Stimulated activated naive CD8-positive, alpha-beta T cell treated with anti-CD3 and anti-CD28 coated beads, Interleukin-15, Interleukin-2, amounts not matched to agents 100 ng/mL and 50 ng/mL, for 24 hours (primary cell): ENCODE measurements around the gene CDH11.

Experiments
- H3K27ac Mint-ChIP-seq: one replicate; pipeline ENCODE4 v1.8.0; 2021; ENCODE audit warnings: mild to moderate bottlenecking, mixed read lengths
- H3K27me3 Mint-ChIP-seq: one replicate; pipeline ENCODE4 v1.8.0; 2021; ENCODE audit warnings: mixed read lengths
- H3K36me3 Mint-ChIP-seq: one replicate; pipeline ENCODE4 v1.8.0; 2021; ENCODE audit warnings: low read depth, mixed read lengths
- H3K4me1 Mint-ChIP-seq: one replicate; pipeline ENCODE4 v1.8.0; 2021; ENCODE audit warnings: low read depth, mixed read lengths
- H3K4me3 Mint-ChIP-seq: one replicate; pipeline ENCODE4 v1.8.0; 2021; ENCODE audit warnings: mild to moderate bottlenecking, mixed read lengths
- H3K9me3 Mint-ChIP-seq: one replicate; pipeline ENCODE4 v1.8.0; 2021; ENCODE audit warnings: mixed read lengths

The CDH11 gene

DNA sequence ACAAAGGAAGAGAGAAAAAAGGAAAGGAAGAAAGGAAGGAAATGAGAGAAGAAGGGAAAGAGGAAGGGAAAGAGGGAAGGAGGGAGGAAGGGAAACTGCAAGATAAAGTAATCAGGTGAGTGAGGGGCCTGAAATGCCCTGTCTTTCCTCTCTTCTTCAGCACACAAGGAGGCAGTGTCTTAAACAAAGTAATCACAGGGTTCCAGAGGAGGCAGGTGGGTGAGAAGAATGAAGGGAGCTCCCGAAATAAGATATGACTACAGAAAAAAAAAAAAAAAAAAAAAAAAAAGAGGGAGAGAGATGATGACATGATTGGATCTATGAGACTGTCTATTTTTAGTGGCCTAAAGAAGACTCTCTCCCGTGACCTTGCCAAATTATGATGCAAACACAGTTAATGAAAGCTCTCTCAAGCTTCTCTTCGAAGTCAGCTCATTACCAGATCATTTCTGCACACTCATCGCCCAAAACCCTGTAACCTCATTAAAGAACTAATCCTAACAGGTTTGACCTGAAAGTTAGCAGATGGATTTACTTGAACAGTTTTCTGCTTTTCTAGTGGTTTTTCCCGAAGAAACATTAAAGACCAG is 53.6 kb downstream of the CDH11 start:
- Mint-ChIP-seq H3K4me1 (no peaks in the 10 kb centered on the region), H3K27me3 (no peaks in the 10 kb centered on the region), H3K27ac (no peak overlapping the region), H3K36me3 (no peaks in the 10 kb centered on the region), H3K9me3 (peaks cover 8% of the 10 kb centered on the region), H3K4me3 (no peak overlapping the region)

DNA sequence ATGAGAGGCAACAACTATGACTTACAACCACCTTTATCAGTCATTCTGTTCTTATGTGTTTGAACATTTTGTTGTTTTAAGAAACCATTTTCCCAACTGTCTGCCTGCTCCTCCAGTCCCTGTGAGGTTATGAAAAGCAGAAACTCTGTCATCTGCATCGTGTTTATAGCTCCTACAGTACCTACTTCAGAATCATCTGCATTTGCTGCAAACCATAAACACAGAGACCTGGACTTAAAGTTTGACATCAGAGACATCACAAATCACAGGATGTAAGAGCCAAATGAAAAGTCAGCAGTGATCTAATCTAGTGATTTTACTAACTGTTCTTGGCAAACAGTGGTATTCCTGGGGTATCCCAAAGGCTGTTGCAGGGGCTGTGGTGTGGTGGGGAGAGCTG is 55.2 kb downstream of the CDH11 start:
- Mint-ChIP-seq H3K9me3 (peaks cover 8% of the 10 kb centered on the region), H3K36me3 (no peaks in the 10 kb centered on the region), H3K4me1 (no peaks in the 10 kb centered on the region), H3K4me3 (no peak overlapping the region), H3K27ac (no peak overlapping the region), H3K27me3 (no peaks in the 10 kb centered on the region)

GRCh38 chr16:65065031-65065430 is 56.8 kb downstream of the CDH11 start:
- H3K4me1 Mint-ChIP-seq, result no peaks in the 10 kb centered on the region
- no peaks in the 10 kb centered on the region for H3K36me3 Mint-ChIP-seq
- no peaks in the 10 kb centered on the region for H3K27me3 Mint-ChIP-seq
- H3K9me3 Mint-ChIP-seq, result peaks cover 3% of the 10 kb centered on the region
- no peak overlapping the region for H3K27ac Mint-ChIP-seq
- H3K4me3 Mint-ChIP-seq, result no peak overlapping the region

- Mint-ChIP-seq H3K4me3 (no peak overlapping the region), H3K27ac (no peak overlapping the region), H3K27me3 (no peaks in the 10 kb centered on the region), H3K9me3 (peaks cover 3% of the 10 kb centered on the region), H3K4me1 (no peaks in the 10 kb centered on the region), H3K36me3 (no peaks in the 10 kb centered on the region)
These were observed 57.7 kb downstream of the CDH11 start for GRCh38 chr16:65064131-65064530.

DNA sequence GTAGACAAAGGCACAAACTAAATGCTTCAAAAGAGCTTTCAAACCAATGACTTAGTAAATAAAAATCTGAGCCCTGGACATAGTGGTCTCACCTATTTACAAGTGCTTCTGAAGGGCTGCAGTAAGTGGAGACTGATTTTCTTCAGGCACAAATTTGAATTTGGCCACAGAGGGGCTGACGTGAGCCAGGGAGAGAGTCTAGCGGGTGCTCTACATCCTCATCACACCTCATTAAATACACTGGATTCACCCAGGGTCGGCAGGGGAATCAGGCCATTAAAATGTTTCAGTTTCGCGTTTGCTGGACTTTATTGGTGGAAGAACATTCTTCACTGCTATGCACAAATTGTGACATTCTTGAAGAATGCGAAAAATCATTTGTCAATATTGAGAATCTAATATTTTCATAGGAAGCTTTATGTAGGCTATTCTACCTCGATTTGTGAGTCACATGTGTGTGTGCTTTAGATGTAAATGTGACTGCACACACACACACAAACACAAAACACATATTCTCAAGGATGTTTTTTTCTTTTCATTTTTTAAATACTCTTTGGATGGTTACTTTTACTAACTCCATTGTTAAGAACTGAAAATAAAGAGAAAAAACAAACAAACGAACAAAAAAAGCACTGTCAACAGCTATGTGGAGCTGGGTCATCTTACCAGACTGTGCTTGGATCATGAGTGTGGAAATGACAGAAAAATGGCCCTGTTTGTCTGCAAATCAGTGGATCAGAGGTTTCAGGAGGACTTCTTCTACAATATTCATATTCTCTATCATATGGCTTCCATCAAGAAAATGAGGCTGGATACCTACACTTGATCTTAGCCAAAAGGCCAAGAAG is 58.9 kb downstream of the CDH11 start:
- H3K4me1 Mint-ChIP-seq, result no peaks in the 10 kb centered on the region
- no peak overlapping the region for H3K27ac Mint-ChIP-seq
- no peak overlapping the region for H3K4me3 Mint-ChIP-seq
- H3K9me3 Mint-ChIP-seq, result peaks cover 3% of the 10 kb centered on the region
- H3K27me3 Mint-ChIP-seq, result no peaks in the 10 kb centered on the region
- no peaks in the 10 kb centered on the region for H3K36me3 Mint-ChIP-seq

- peaks cover 3% of the 10 kb centered on the region for H3K9me3 Mint-ChIP-seq
- H3K27me3 Mint-ChIP-seq, result no peaks in the 10 kb centered on the region
- H3K4me1 Mint-ChIP-seq, result no peaks in the 10 kb centered on the region
These were observed 59.8 kb downstream of the CDH11 start for GRCh38 chr16:65061935-65062518.

DNA sequence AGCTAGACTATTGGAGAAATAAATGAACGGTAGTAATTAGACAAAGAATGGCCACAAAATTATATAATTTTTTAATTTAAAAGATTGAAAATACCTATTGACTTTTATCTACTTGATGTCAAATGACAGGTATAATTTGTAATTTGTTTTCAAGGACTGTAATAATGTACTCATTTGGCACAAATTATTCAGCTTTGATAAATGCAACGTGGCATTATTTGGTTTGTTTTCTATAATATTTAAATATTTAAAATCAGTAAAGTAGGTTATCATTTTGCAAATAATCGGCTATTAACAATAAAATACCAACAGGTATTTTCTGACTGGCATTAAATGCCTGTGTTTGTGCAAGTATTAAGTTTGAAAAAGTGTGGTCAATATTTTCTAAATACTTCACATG is 60.6 kb downstream of the CDH11 start:
- no peaks in the 10 kb centered on the region for H3K4me1 Mint-ChIP-seq
- H3K4me3 Mint-ChIP-seq, result no peak overlapping the region
- no peaks in the 10 kb centered on the region for H3K36me3 Mint-ChIP-seq
- H3K27me3 Mint-ChIP-seq, result no peaks in the 10 kb centered on the region
- H3K9me3 Mint-ChIP-seq, result peaks cover 3% of the 10 kb centered on the region
- no peak overlapping the region for H3K27ac Mint-ChIP-seq

More at GRCh38 chr16:65061935-65062518, 59.8 kb downstream of the CDH11 start:
- Mint-ChIP-seq H3K4me3 (no peak overlapping the region), H3K27ac (no peak overlapping the region), H3K36me3 (no peaks in the 10 kb centered on the region)

DNA sequence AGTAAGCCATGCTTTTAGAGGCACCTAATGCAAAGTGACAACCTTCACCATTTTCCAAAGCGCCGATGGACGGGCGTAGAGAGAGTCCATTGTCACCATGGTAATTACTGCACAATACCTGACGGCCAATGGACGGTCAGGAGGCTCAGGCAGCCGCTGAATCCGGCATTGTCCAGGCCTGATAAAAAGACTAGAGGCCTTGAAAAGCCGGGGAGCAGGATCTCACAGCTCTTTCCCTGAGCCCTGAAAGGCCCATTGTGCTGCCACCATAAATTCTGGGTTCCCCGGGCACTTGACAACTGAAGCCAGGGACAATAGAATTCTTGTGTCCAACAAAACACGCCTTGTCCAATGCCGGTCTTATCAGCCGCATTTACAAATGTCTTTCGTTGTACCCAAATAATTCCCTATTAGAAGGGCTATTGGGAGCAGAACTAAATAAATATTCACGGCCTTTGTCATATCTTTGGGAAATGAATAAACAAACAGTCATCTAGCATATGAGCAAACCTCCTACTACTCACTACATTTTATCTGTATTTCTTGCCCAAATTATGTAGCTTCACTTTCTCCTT is 62.4 kb downstream of the CDH11 start:
- no peaks in the 10 kb centered on the region for H3K36me3 Mint-ChIP-seq
- no peak overlapping the region for H3K27ac Mint-ChIP-seq
- no peaks in the 10 kb centered on the region for H3K27me3 Mint-ChIP-seq
- H3K9me3 Mint-ChIP-seq, result peaks cover 4% of the 10 kb centered on the region
- no peak overlapping the region for H3K4me3 Mint-ChIP-seq
- H3K4me1 Mint-ChIP-seq, result no peaks in the 10 kb centered on the region

DNA sequence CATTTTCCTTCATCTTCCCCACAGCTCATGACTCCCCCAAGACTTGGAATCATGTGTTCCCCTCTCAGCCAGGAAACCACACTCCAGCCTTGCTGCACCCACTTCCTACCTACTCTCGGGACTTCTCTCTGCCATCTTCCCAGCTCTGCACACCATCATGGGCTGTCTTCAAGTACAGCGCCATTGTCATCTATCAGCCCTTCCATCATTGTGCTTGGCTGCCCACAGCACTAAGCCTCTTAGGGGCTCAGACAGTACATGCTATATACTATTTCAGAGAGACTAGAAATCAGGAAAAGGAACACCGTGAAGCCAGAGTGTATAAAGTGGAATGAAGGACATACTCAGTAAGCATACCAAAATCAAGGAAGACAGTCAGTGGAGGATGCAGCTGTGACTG is 64.7 kb downstream of the CDH11 start:
- Mint-ChIP-seq H3K9me3 (peaks cover 8% of the 10 kb centered on the region), H3K4me3 (no peak overlapping the region)

GRCh38 chr16:65054457-65054856 is 67.4 kb downstream of the CDH11 start:
- no peak overlapping the region for H3K27ac Mint-ChIP-seq
- H3K27me3 Mint-ChIP-seq, result no peaks in the 10 kb centered on the region
- H3K4me1 Mint-ChIP-seq, result no peaks in the 10 kb centered on the region
- H3K4me3 Mint-ChIP-seq, result no peak overlapping the region
- peaks cover 13% of the 10 kb centered on the region for H3K9me3 Mint-ChIP-seq
- no peaks in the 10 kb centered on the region for H3K36me3 Mint-ChIP-seq

More for the DNA sequence above, 64.7 kb downstream of the CDH11 start:
- no peaks in the 10 kb centered on the region for H3K4me1 Mint-ChIP-seq
- H3K27me3 Mint-ChIP-seq, result no peaks in the 10 kb centered on the region
- no peaks in the 10 kb centered on the region for H3K36me3 Mint-ChIP-seq
- no peak overlapping the region for H3K27ac Mint-ChIP-seq

- Mint-ChIP-seq H3K9me3 (peaks cover 11% of the 10 kb centered on the region), H3K4me3 (no peak overlapping the region), H3K27me3 (no peaks in the 10 kb centered on the region), H3K4me1 (no peaks in the 10 kb centered on the region), H3K36me3 (no peaks in the 10 kb centered on the region), H3K27ac (no peak overlapping the region)
These were observed 72.2 kb downstream of the CDH11 start for GRCh38 chr16:65049679-65050078.

- no peak overlapping the region for H3K4me3 Mint-ChIP-seq
- no peak overlapping the region for H3K27ac Mint-ChIP-seq
- H3K27me3 Mint-ChIP-seq, result no peaks in the 10 kb centered on the region
- H3K9me3 Mint-ChIP-seq, result peaks cover 15% of the 10 kb centered on the region
- no peaks in the 10 kb centered on the region for H3K4me1 Mint-ChIP-seq
- no peaks in the 10 kb centered on the region for H3K36me3 Mint-ChIP-seq
These were observed 75.9 kb downstream of the CDH11 start for GRCh38 chr16:65045961-65046360.

DNA sequence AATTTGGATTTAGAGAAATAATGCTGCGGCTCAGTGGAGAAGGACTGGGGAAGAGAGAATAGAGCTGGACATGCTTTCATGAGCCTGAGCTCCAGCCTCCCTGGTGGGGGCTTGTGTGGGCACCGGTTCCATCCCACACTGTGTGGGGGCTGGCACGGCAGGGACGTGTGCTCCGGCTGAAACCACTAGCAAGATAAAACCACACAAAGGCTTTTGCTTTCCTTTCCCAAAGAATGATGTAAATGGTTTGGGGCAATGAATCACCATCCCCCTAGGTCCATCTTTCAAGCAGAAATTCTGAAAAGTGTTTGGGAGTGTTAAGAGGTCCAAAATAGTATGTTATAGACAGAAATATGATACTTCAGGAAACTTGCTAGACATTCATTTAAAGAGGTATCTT is 77.0 kb downstream of the CDH11 start:
- Mint-ChIP-seq H3K4me1 (no peaks in the 10 kb centered on the region), H3K36me3 (no peaks in the 10 kb centered on the region), H3K4me3 (no peak overlapping the region), H3K9me3 (peaks cover 10% of the 10 kb centered on the region), H3K27me3 (no peaks in the 10 kb centered on the region), H3K27ac (no peak overlapping the region)

DNA sequence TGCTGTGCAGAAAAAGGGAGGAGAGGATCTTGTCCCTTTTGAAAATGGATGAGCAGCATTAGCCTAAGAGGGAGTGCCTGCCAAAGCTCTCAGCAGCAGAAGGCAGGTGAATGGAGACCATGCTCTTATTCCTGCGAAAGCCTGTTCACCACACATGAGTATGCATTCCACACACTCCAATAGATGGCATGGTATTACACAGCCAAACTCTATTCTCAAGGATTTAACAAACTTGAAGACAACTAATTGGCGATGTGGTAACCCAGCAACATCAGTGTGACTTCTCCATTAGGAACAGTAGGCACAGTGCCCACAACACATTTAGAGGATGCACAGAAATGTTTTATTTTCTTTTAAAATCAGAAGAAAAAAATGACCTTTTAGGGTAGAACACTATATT is 77.8 kb downstream of the CDH11 start:
- no peaks in the 10 kb centered on the region for H3K36me3 Mint-ChIP-seq

More for the DNA sequence above, 77.8 kb downstream of the CDH11 start:
- H3K27me3 Mint-ChIP-seq, result no peaks in the 10 kb centered on the region
- no peaks in the 10 kb centered on the region for H3K4me1 Mint-ChIP-seq
- H3K4me3 Mint-ChIP-seq, result no peak overlapping the region
- H3K27ac Mint-ChIP-seq, result no peak overlapping the region
- peaks cover 10% of the 10 kb centered on the region for H3K9me3 Mint-ChIP-seq
